KMS-11 (cell line): ENCODE results near the gene ENPP7.

Experiments used
- H2AFZ ChIP-seq: fragments of 200-600 bp; sonication (generic); 2 replicates; pipeline ENCODE4 v1.6.1; 2016; ENCODE audit warnings: antibody characterized with exemption, mixed run types, low read depth
- H3K27ac ChIP-seq: fragments of 200-600 bp; sonication (generic); 2 replicates; pipeline ENCODE4 v1.6.1; 2016; ENCODE audit warnings: mild to moderate bottlenecking, mixed run types
- H3K27me3 ChIP-seq: fragments of 200-600 bp; sonication (generic); 2 replicates; pipeline ENCODE4 v1.6.1; 2017; ENCODE audit warnings: mild to moderate bottlenecking, low read depth, mixed run types, moderate library complexity; ENCODE audit not compliant: insufficient read depth
- H3K36me3 ChIP-seq: fragments of 200-600 bp; sonication (generic); 2 replicates; pipeline ENCODE4 v1.6.1; 2017; ENCODE audit warnings: mild to moderate bottlenecking, mixed run types; ENCODE audit not compliant: insufficient read depth
- H3K4me1 ChIP-seq: fragments of 200-600 bp; sonication (generic); 2 replicates; pipeline ENCODE4 v1.6.1; 2016; ENCODE audit warnings: mild to moderate bottlenecking, low read depth, mixed run types; ENCODE audit not compliant: poor library complexity, severe bottlenecking
- H3K4me2 ChIP-seq: fragments of 200-600 bp; sonication (generic); 2 replicates; pipeline ENCODE4 v1.7.0; 2016; ENCODE audit warnings: mild to moderate bottlenecking, mixed run types
- H3K4me3 ChIP-seq: fragments of 200-600 bp; sonication (generic); IDR thresholded peaks from 2 replicates; pipeline ENCODE4 v1.6.1; 2017; ENCODE audit warnings: low read depth, low read length, mixed read lengths; ENCODE audit not compliant: insufficient read depth
- H3K79me2 ChIP-seq: fragments of 200-600 bp; sonication (generic); 2 replicates; pipeline ENCODE4 v1.6.1; 2016; ENCODE audit warnings: low read depth, mixed run types; ENCODE audit not compliant: insufficient read depth
- H3K9ac ChIP-seq: fragments of 200-600 bp; sonication (generic); 2 replicates; pipeline ENCODE4 v1.6.1; 2016; ENCODE audit warnings: mild to moderate bottlenecking, mixed run types
- H4K20me1 ChIP-seq: fragments of 200-600 bp; sonication (generic); 2 replicates; pipeline ENCODE4 v1.6.1; 2016; ENCODE audit warnings: mild to moderate bottlenecking, mixed run types; ENCODE audit not compliant: insufficient read depth
- TF ChIP-seq, protein P1 (sequence below): fragments of 200-600 bp; sonication (generic); conservative IDR thresholded peaks from 2 replicates; pipeline ENCODE4 v1.6.1; 2017; ENCODE audit warnings: low read depth, mild to moderate bottlenecking, antibody characterized with exemption, low read length, moderate library complexity, mixed read lengths

Gene ENPP7

GRCh38 chr17:79700592-79700991 lies 30.2 kb upstream of the ENPP7 start:
- Histone ChIP-seq H3K4me2 (no peak overlapping the region), H3K27ac (no peak overlapping the region)

DNA sequence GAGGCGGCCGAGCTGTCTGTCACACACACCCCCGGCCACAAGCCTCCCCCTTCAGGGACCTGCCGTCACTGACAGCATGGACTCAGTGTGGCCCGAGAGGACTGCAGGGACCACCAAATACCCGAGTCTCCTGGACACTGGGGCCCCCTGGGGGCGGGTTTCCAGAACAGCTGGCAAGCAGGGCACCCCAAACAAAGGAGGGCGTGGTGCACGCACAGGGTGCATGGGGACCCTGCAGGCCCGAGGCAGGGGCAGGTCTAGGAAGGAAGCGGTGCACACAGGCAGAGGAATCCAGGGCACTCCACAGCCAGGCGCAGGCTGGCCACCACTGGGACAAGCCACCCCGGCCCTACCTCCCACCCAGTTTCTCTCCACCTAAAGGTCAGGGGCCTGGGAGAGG lies 28.7 kb upstream of the ENPP7 start:
- no peak overlapping the region for H2AFZ ChIP-seq
- no peak overlapping the region for H3K4me3 ChIP-seq
- H3K36me3 ChIP-seq: no peaks in the 10 kb centered on the region
- no peak overlapping the region for H3K27ac ChIP-seq
- H4K20me1 ChIP-seq: no peaks in the 10 kb centered on the region
- no peaks in the 10 kb centered on the region for H3K79me2 ChIP-seq
- H3K4me1 ChIP-seq: peaks cover 5% of the 10 kb centered on the region
- H3K27me3 ChIP-seq: peaks cover 68% of the 10 kb centered on the region
- H3K4me2 ChIP-seq: no peak overlapping the region
- TF ChIP-seq, protein P1, sequence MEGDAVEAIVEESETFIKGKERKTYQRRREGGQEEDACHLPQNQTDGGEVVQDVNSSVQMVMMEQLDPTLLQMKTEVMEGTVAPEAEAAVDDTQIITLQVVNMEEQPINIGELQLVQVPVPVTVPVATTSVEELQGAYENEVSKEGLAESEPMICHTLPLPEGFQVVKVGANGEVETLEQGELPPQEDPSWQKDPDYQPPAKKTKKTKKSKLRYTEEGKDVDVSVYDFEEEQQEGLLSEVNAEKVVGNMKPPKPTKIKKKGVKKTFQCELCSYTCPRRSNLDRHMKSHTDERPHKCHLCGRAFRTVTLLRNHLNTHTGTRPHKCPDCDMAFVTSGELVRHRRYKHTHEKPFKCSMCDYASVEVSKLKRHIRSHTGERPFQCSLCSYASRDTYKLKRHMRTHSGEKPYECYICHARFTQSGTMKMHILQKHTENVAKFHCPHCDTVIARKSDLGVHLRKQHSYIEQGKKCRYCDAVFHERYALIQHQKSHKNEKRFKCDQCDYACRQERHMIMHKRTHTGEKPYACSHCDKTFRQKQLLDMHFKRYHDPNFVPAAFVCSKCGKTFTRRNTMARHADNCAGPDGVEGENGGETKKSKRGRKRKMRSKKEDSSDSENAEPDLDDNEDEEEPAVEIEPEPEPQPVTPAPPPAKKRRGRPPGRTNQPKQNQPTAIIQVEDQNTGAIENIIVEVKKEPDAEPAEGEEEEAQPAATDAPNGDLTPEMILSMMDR: no peak
- H3K9ac ChIP-seq: no peak overlapping the region

More at GRCh38 chr17:79700592-79700991, 30.2 kb upstream of the ENPP7 start:
- Histone ChIP-seq H4K20me1 (no peaks in the 10 kb centered on the region), H3K27me3 (peaks cover 69% of the 10 kb centered on the region), H3K4me1 (peaks cover 5% of the 10 kb centered on the region), H2AFZ (no peak overlapping the region), H3K4me3 (no peak overlapping the region), H3K9ac (no peak overlapping the region), H3K79me2 (no peaks in the 10 kb centered on the region), H3K36me3 (no peaks in the 10 kb centered on the region)
- TF ChIP-seq, protein P1: no peak

GRCh38 chr17:79702550-79703236 lies 28.1 kb upstream of the ENPP7 start:
- Histone ChIP-seq H2AFZ (no peak overlapping the region), H3K4me1 (no peaks in the 10 kb centered on the region), H3K27me3 (peaks cover 68% of the 10 kb centered on the region), H3K9ac (no peak overlapping the region), H4K20me1 (no peaks in the 10 kb centered on the region), H3K36me3 (no peaks in the 10 kb centered on the region), H3K4me2 (no peak overlapping the region), H3K79me2 (no peaks in the 10 kb centered on the region), H3K4me3 (no peak overlapping the region), H3K27ac (no peak overlapping the region)
- TF ChIP-seq, protein P1: no peak

DNA sequence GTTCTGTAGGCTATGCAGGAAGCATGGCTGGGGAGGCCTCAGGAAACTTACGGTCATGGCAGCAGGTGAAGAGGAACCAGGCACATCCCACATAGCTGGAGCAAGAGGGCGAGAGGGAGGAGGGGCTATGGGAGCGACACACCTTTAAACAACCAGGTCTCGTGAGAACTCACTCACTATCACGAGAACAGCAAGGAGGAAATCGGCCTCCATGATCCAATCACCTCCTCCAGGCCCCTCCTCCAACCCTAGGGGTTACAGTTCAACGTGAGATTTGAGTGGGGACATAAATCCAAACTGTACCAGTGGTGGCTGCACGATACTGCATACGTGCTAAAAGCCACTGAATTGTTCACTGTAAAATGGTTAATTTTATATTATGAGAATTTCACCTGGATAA lies 26.1 kb upstream of the ENPP7 start:
- no peak overlapping the region for H3K4me2 ChIP-seq
- H3K27me3 ChIP-seq: peaks cover 55% of the 10 kb centered on the region
- no peaks in the 10 kb centered on the region for H4K20me1 ChIP-seq
- no peaks in the 10 kb centered on the region for H3K36me3 ChIP-seq
- H3K79me2 ChIP-seq: no peaks in the 10 kb centered on the region
- TF ChIP-seq, protein P1: no peak
- H3K4me3 ChIP-seq: no peak overlapping the region
- H2AFZ ChIP-seq: no peak overlapping the region
- H3K9ac ChIP-seq: no peak overlapping the region
- H3K4me1 ChIP-seq: no peaks in the 10 kb centered on the region
- no peak overlapping the region for H3K27ac ChIP-seq
